Aorta (tissue), 5 donors: ENCODE results near the gene HLCS. TPM values are rescaled to one million over a fixed set of nuclear protein-coding genes. Genes with fewer than 3 reads are reported as not detected.
A peak's percentile ranks its signal among the peaks of the same experiment; 100 is the strongest.

Source experiments
- ATAC-seq: fragments of 200-7000 bp; cut with Tn5 transposase; one replicate; pipeline ENCODE4 v1.9.1; 2022; ENCODE audit warnings: moderate library complexity; ENCODE audit not compliant: low FRiP score
- DNase-seq, 2 donors: peaks; one replicate each; pipeline ENCODE4 v3.0.0-alpha.2; 2020
- H3K27ac ChIP-seq, 2 donors: one replicate each; pipeline ENCODE4 v1.5.1; 2013; ENCODE audit warnings: low read length in 2 of 2, mild to moderate bottlenecking in 2 of 2, moderate library complexity in 2 of 2, control low read depth in 1 of 2, inconsistent platforms in 1 of 2, low read depth in 1 of 2
- H3K27me3 ChIP-seq, 2 donors: one replicate each; pipeline ENCODE4 v1.6.1; 2013; ENCODE audit warnings: control low read depth in 1 of 2, low read length in 1 of 2, mild to moderate bottlenecking in 1 of 2, moderate library complexity in 1 of 2; ENCODE audit not compliant: insufficient read depth in 2 of 2, control insufficient read depth in 1 of 2
- H3K36me3 ChIP-seq, 2 donors: one replicate each; pipeline ENCODE4 v1.6.1; 2013; ENCODE audit warnings: control low read depth in 1 of 2, low read length in 1 of 2, mild to moderate bottlenecking in 1 of 2; ENCODE audit not compliant: insufficient read depth in 2 of 2, control insufficient read depth in 1 of 2
- H3K4me1 ChIP-seq, 2 donors: one replicate each; pipeline ENCODE4 v1.6.1; 2013; ENCODE audit warnings: low read length in 2 of 2, control low read depth in 1 of 2, mild to moderate bottlenecking in 1 of 2, moderate library complexity in 1 of 2; ENCODE audit not compliant: insufficient read depth in 2 of 2, control insufficient read depth in 1 of 2
- H3K4me3 ChIP-seq, 2 donors: one replicate each; pipeline ENCODE4 v1.5.1; 2013; ENCODE audit warnings: low read length in 2 of 2, control low read depth in 1 of 2, mild to moderate bottlenecking in 1 of 2
- H3K9me3 ChIP-seq: one replicate; pipeline ENCODE4 v1.6.1; 2013; ENCODE audit warnings: mild to moderate bottlenecking, low read length; ENCODE audit not compliant: control insufficient read depth
- WGBS, 2 donors: extraction: QIAGEN DNeasy Blood & Tissue Kit; methylation state at CpG; one replicate each; pipeline ENCODE4 v1.1.7; 2013; 5-methylcytosine and 5-hydroxymethylcytosine counted together
- intact Hi-C, 2 donors: fragments of 100-400 bp; cut with DNase I; formaldehyde crosslinking; loops; one replicate each; pipeline versions ENCODE4 v1.14.2 to v1.15.0; 2022
- polyA plus RNA-seq, 2 donors: library from polyadenylated mRNA; stranded (reverse); fragments of 200-250 nt; gene quantifications; one replicate each; pipeline ENCODE4 v1.2.3, GENCODE V29; 2013
- total RNA-seq, 2 donors: library from RNA; stranded (reverse); fragmentation: NEBNext Ultra II Directional; extraction: Animal tissue kit (Norgen Biotek cat#: 25700); gene quantifications; one replicate each; pipeline ENCODE4 v1.2.1, GENCODE V29; 2021
- donor health status: healthy with polysubstance abuse.
- donor health status: Bipolar disorder and iron deficiency.
- donor health status: DM: no; HTN: no; CAD: no.
- donor health status: DM: no; HTN: no; CAD: no.
- donor health status: DM: yes; HTN: yes; CAD: no.

The HLCS gene
- total and polyA plus RNA-seq, 4 donors, result 2.1 to 19.7 (median 10.6) TPM

- no peak for ATAC-seq
- intact Hi-C loops, result no loop called here
- 94 to 96% methylated on average over 21 of the region's 21 CpGs for WGBS, 2 donors
Measured at GRCh38 chr21:36741506-36741905, 225.0 kb downstream of the HLCS start.

GRCh38 chr21:36738489-36739126, 227.9 kb downstream of the HLCS start:
- no peak for ATAC-seq
- Histone ChIP-seq H3K27me3 (no peaks in the 10 kb centered on the region), H3K9me3 (no peaks in the 10 kb centered on the region), H3K27ac (no peak overlapping the region), H3K36me3 (no peaks in the 10 kb centered on the region), H3K4me3 (no peak overlapping the region), H3K4me1 (no peaks in the 10 kb centered on the region)
- peak in 1 of 2 donors; percentile 55 for DNase-seq
- intact Hi-C loops, result no loop called here
- 73 to 76% methylated on average over 12 of the region's 12 CpGs for WGBS, 2 donors

More at GRCh38 chr21:36741506-36741905, 225.0 kb downstream of the HLCS start:
- Histone ChIP-seq H3K27ac (no peak overlapping the region), H3K4me1 (no peaks in the 10 kb centered on the region), H3K36me3 (no peaks in the 10 kb centered on the region), H3K27me3 (no peaks in the 10 kb centered on the region), H3K9me3 (no peaks in the 10 kb centered on the region), H3K4me3 (no peak overlapping the region)
- DNase-seq, result peak in 1 of 2 donors; percentile 66

GRCh38 chr21:36735724-36736320, 230.6 kb downstream of the HLCS start:
- Histone ChIP-seq H3K4me3 (no peak overlapping the region), H3K27me3 (no peaks in the 10 kb centered on the region), H3K4me1 (no peaks in the 10 kb centered on the region), H3K36me3 (no peaks in the 10 kb centered on the region), H3K9me3 (no peaks in the 10 kb centered on the region), H3K27ac (no peak overlapping the region)
- no peak for ATAC-seq
- DNase-seq, result peak in 1 of 2 donors; percentile 58
- intact Hi-C loops, result no loop called here
- WGBS, 2 donors, result 57 to 64% methylated on average over 15 of the region's 15 CpGs

GRCh38 chr21:36735201-36735515, 231.3 kb downstream of the HLCS start:
- Histone ChIP-seq H3K36me3 (no peaks in the 10 kb centered on the region), H3K27ac (no peak overlapping the region), H3K4me1 (no peaks in the 10 kb centered on the region), H3K27me3 (no peaks in the 10 kb centered on the region), H3K4me3 (no peak overlapping the region), H3K9me3 (no peaks in the 10 kb centered on the region)
- ATAC-seq, result peak; percentile 48
- intact Hi-C loops, result no loop called here
- DNase-seq, result peak in 1 of 2 donors; percentile 31
- WGBS, 2 donors, result 68 to 70% methylated on average over 4 of the region's 4 CpGs

GRCh38 chr21:36734367-36735200, 231.9 kb downstream of the HLCS start:
- Histone ChIP-seq H3K4me3 (no peak overlapping the region), H3K27ac (no peak overlapping the region), H3K4me1 (no peaks in the 10 kb centered on the region), H3K27me3 (no peaks in the 10 kb centered on the region), H3K9me3 (no peaks in the 10 kb centered on the region), H3K36me3 (no peaks in the 10 kb centered on the region)
- intact Hi-C loops, result no loop called here
- WGBS, 2 donors, result 92 to 93% methylated on average over 9 of the region's 9 CpGs
- DNase-seq, result peak in 1 of 2 donors; percentile 30
- ATAC-seq, result no peak

- no peaks in the 10 kb centered on the region for H3K27me3 ChIP-seq
- ATAC-seq, result no peak
- peak in 1 of 2 donors; percentile 37 for DNase-seq
- no peak overlapping the region for H3K4me3 ChIP-seq
- intact Hi-C loops, result no loop called here
- WGBS, 2 donors, result 88 to 92% methylated on average over 6 of the region's 6 CpGs
- H3K9me3 ChIP-seq, result no peaks in the 10 kb centered on the region
- H3K36me3 ChIP-seq, result no peaks in the 10 kb centered on the region
- no peaks in the 10 kb centered on the region for H3K4me1 ChIP-seq
- H3K27ac ChIP-seq, result no peak overlapping the region
Measured at GRCh38 chr21:36733857-36734256, 232.6 kb downstream of the HLCS start.

GRCh38 chr21:36732761-36733160, 233.7 kb downstream of the HLCS start:
- ATAC-seq, result no peak
- H3K4me3 ChIP-seq, result no peak overlapping the region
- no peaks in the 10 kb centered on the region for H3K9me3 ChIP-seq
- H3K27me3 ChIP-seq, result no peaks in the 10 kb centered on the region
- no peaks in the 10 kb centered on the region for H3K4me1 ChIP-seq
- no peaks in the 10 kb centered on the region for H3K36me3 ChIP-seq
- peak in 1 of 2 donors; percentile 45 for DNase-seq
- no peak overlapping the region for H3K27ac ChIP-seq
- 89 to 93% methylated on average over 7 of the region's 7 CpGs for WGBS, 2 donors
- intact Hi-C loops, result no loop called here

GRCh38 chr21:36732217-36732616, 234.3 kb downstream of the HLCS start:
- H3K4me1 ChIP-seq, result no peaks in the 10 kb centered on the region
- 67 to 76% methylated on average over 14 of the region's 14 CpGs for WGBS, 2 donors
- intact Hi-C loops, result no loop called here
- H3K27ac ChIP-seq, result no peak overlapping the region
- H3K27me3 ChIP-seq, result no peaks in the 10 kb centered on the region
- H3K36me3 ChIP-seq, result no peaks in the 10 kb centered on the region
- H3K9me3 ChIP-seq, result no peaks in the 10 kb centered on the region
- H3K4me3 ChIP-seq, result no peak overlapping the region
- DNase-seq (peak in 1 of 2 donors; percentile 49), ATAC-seq (no peak)
